HS-27A (cell line): Measurements from ENCODE around the gene NSMF.
"Not testable (repeated sequence)": the region's sequence is repeated elsewhere in the genome, so short reads cannot be mapped to it uniquely, and the experiment has no call there.

Experiments
- DNase-seq: peaks from one replicate; pipeline ENCODE4 v3.0.0-alpha.2; 2012; ENCODE audit warnings: low read depth, missing footprints

NSMF gene

GRCh38 chr9:137412431-137412830, 46.7 kb downstream of the NSMF start:
- DNase-seq = no peak

DNA sequence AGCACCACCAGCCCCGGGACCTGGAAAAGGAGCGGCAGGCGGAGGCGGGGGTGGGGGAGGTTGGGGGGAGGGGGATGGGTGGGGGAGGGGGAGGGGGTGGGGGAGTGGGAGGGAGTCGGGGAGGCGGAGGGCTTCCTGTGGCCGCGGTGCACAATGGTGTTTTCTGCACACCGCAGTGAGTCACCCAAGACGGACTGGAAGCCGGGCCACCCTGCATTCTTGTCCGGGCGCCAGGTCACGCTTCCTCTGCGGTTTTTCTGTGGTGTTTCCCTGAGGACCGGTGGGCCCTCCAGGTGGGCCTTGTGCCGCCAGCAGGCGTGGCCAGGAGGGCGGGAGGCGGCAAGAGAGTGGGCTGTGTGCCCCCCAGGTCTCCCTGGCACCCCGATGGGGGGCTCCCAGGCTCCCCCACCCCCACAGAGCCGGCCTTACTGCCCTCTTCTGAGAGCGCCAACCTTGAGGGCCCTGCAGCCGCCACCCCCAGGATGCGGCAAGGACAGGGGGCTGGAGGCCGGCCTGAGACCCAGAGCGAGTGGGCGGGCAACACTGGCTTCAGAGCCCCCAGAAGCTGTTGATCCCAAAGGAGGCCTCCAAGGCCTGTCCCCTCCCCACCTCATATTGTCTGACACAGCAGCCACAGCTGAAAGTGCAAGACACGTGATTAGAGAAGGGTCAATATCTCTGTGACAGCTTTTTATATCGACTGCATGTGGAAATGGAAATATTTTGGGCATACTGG, 47.3 kb downstream of the NSMF start:
- DNase-seq = peak; percentile 53

- DNase-seq = no peak
Observed at GRCh38 chr9:137411260-137411644, 47.9 kb downstream of the NSMF start.

- no peak for DNase-seq
Observed at GRCh38 chr9:137410891-137411249, 48.3 kb downstream of the NSMF start.

DNA sequence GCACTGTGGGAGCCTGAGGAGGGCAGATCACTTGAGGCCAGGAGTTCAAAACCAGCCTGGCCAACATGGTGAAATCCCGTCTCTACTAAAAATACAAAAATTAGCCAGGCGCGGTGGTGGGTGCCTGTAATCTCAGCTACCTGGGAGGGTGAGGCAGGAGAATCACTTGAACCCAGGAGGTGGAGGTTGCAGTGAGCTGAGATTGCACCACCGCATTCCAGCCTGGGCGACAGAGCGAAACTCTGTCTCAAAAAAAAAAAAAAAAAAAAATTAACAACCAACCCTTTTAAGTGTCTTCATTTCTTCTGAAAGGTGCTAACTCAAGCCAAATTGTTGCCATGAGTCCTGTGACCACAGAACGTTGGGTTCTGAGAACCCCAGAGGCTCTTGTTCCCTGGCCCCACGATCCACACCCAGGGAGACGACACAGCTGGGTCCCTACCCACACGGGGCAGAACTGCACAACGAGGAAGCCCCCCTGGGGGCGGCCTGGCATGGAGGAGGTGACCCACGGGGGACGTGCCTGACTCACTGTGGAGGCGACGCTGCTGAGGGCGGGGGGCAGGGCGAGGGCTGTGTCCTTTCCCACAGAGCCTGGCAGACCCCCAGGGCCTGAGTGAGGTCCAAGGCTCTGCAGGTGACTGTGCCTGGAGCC, 48.8 kb downstream of the NSMF start:
- DNase-seq = not testable (repeated sequence)

DNA sequence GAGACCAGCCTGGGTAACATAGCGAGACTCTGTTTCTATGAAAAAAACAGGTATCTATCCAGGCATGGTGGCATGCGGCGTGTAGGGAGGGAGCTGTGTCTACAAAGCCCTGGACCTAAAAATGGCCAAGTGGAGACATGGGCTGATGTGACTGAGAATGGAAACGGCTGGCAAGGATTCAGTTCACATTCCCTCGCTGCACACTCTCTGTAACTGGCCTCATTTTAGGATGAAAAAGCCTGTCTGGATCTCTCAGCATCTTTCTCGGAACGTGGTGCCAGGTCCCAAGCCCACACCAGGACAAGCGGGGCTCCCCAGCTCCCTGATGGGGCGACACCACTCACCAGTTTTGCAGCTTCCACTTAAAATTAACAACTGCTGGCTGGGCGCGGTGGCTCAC, 49.6 kb downstream of the NSMF start:
- no peak for DNase-seq

DNA sequence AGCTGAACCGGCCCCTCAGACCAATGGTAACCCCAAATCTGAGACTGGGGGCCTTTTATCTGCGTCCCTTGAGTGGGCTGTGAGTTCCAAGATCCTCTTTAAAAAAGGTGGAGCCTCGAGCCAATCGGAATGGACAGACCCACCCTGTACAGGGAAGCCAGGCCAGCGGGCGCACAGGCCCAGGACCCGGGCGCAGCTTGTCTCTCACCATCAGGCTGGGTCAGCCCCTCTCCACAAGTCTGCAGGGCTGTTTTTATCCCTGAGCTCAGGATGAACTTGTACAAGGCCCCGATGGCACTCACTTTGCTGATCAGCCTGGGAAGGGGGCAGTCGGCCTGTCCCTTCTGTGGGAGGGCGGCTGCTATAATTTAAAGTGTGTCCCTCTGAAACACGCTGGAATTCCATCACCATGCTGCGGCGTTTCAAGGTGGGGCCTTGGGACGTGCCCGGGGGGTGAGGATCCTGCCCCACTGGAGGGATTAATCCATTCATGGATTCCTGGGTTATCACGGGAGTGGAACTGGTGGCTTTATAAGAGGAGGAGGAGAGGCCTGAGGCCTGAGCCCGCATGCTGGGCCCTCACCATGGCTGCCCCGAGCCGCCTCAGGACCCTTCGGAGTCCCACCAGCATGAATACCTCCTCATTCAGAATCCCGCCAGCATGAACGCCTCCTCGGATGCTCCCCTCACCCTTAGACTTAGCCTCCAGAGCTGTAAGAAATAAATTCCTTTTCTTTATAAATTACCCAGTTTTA, 50.3 kb downstream of the NSMF start:
- DNase-seq = no peak

GRCh38 chr9:137407590-137408300, 51.4 kb downstream of the NSMF start:
- DNase-seq = no peak

- DNase-seq = no peak
Observed at GRCh38 chr9:137406876-137407589, 52.1 kb downstream of the NSMF start.

- no peak for DNase-seq
Observed at GRCh38 chr9:137406085-137406760, 52.9 kb downstream of the NSMF start.

DNA sequence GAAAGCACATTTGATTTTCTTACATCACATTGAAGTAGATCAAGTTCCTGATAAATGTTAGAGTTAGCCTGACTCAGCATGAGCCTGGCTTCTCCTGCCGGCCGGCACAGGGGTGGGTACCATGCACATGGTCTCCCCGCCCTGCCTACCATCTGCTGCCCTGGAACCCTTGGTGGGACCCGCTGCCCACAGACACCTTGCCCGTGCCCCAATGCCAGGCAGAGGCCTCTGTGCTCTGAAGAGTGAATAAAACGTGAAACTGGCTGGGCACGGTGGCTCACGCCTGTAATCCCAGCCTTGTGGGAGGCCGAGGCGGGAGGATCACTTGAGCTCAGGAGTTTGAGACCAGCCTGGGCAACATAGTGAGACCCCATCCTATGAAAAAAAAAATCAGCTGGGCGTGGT, 53.5 kb downstream of the NSMF start:
- DNase-seq = no peak

DNA sequence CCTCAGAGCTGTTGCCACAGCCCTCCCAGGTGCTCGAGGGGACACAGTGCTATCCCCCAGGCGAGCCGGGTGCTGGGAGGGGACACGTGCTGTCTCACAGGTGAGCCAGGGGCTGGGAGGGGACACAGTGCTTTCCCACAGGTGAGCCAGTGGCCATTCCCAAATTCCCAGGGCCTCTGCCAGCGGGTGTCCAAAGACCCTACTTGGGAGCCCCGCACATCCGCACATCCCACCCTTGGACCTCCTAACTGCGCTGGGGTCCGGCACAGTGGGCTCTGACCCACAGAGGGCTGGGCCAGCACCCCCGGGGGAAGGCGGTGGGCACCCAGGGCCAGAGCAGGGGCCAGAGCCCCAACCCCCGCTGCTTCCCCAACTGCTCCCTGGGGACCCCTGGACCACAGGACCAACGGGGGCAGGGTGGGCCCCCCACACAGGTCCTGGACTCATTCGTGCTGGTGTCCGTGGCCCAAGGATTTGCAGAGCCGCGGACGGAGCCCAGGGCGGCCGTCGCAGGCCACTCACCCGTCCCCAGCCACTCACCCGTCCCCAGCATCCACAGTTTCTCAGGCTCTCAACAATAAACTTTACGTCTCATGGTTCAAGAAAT, 54.1 kb downstream of the NSMF start:
- no peak for DNase-seq

DNA sequence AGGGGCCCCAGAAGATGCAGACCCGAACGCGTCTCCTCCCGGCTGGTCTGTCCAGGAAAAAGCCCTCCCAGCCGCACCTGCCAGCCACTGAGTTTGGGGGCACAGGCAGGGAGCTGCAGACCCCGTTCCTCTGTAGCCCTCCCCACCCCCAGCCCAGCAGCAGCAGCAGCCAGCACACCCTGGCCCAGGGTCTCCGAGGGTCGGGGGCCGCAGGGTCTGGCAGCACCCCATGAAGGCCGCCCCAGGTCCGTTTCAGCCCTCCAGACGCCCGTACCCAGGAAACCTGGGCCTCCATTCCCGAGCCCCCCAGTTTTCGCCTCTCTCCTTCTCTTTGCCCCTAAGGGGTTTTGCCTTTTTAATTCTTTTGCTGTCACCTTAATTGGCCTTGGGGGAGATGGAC, 55.9 kb downstream of the NSMF start:
- DNase-seq = no peak

GRCh38 chr9:137402746-137403145, 56.4 kb downstream of the NSMF start:
- DNase-seq = no peak

- no peak for DNase-seq
Observed at GRCh38 chr9:137398561-137399468, 60.3 kb downstream of the NSMF start.

GRCh38 chr9:137397675-137398423, 61.3 kb downstream of the NSMF start:
- DNase-seq = no peak
